ENCODE data around the gene PRSS27.
A peak's percentile ranks its signal among the peaks of the same experiment; 100 is the strongest.
"Not testable (repeated sequence)": the region's sequence is repeated elsewhere in the genome, so short reads cannot be mapped to it uniquely, and the experiment has no call there.

PRSS27 gene

DNA sequence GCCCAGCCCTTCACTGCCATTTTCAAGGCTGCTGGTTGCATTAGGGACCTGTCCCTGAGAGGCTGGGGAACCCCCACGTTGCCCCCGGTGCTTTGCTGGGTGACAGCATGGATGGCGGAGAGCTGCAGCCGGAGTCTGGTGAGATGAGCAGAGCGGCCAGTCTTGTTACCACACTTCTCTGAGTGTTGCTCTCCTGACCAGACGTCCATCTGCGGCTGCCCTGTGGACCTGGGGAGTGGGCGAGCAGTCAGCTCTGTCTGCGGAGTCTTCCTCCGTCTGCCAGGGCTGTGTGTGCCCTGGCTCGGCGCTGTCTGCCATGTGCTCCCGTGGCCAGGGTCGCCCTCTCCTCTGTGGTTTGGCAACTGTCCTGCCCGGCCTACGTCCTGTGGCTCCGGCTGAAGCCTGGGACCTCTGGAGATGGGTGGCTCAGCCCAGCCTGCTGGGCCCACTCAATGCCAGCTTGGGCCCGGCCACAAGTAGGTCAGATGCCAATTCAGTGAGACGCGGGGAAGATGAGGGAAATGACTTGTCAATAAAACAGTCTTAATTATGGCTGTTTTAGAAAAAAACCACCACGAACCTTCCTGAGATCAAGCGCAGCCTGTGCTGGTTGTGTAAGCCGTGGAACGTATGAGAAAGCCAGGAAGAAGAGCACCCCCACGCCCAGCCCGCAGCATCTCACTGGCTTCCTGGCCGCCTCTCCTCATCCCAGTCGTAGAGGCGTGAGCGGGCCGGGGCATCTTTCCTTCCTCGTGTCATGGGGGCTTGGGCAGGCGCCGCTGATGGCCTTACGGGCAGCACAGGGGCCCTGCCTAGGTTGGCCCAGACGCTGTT, 29.8 kb downstream of the PRSS27 start:
- Mint-ChIP-seq H3K27ac (no peak overlapping the region), H3K4me1 (peaks cover 14% of the 10 kb centered on the region), H3K9me3 (no peaks in the 10 kb centered on the region), H3K36me3 (ENCODE audit: low read depth) (no peaks in the 10 kb centered on the region), H3K4me3 (no peak overlapping the region), H3K27me3 (ENCODE audit: low read depth) (no peaks in the 10 kb centered on the region)
- TF ChIP-seq, protein P1, sequence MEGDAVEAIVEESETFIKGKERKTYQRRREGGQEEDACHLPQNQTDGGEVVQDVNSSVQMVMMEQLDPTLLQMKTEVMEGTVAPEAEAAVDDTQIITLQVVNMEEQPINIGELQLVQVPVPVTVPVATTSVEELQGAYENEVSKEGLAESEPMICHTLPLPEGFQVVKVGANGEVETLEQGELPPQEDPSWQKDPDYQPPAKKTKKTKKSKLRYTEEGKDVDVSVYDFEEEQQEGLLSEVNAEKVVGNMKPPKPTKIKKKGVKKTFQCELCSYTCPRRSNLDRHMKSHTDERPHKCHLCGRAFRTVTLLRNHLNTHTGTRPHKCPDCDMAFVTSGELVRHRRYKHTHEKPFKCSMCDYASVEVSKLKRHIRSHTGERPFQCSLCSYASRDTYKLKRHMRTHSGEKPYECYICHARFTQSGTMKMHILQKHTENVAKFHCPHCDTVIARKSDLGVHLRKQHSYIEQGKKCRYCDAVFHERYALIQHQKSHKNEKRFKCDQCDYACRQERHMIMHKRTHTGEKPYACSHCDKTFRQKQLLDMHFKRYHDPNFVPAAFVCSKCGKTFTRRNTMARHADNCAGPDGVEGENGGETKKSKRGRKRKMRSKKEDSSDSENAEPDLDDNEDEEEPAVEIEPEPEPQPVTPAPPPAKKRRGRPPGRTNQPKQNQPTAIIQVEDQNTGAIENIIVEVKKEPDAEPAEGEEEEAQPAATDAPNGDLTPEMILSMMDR (IDR thresholded peaks at IDR 0.05; ENCODE audit: unreplicated experiment in 3 of 3): no peak

GRCh38 chr16:2689422-2689821, 30.6 kb downstream of the PRSS27 start:
- H3K9me3 Mint-ChIP-seq: not testable (repeated sequence)

GRCh38 chr16:2687531-2688308, 32.3 kb downstream of the PRSS27 start:
- Mint-ChIP-seq H3K27me3 (ENCODE audit: low read depth) (no peaks in the 10 kb centered on the region), H3K9me3 (no peaks in the 10 kb centered on the region), H3K4me3 (no peak overlapping the region), H3K4me1 (peaks cover 6% of the 10 kb centered on the region), H3K36me3 (ENCODE audit: low read depth) (no peaks in the 10 kb centered on the region), H3K27ac (no peak overlapping the region)
- TF ChIP-seq, protein P1 (IDR thresholded peaks at IDR 0.05; ENCODE audit: unreplicated experiment in 3 of 3): no peak

More at GRCh38 chr16:2689422-2689821, 30.6 kb downstream of the PRSS27 start:
- H3K4me3 Mint-ChIP-seq; H3K27me3 Mint-ChIP-seq (ENCODE audit: low read depth); H3K36me3 Mint-ChIP-seq (ENCODE audit: low read depth); H3K27ac Mint-ChIP-seq: not testable (repeated sequence)
- H3K4me1 Mint-ChIP-seq: peaks cover 14% of the 10 kb centered on the region

- H3K27ac Mint-ChIP-seq: no peak overlapping the region
- H3K36me3 Mint-ChIP-seq (ENCODE audit: low read depth): no peaks in the 10 kb centered on the region
- peaks cover 3% of the 10 kb centered on the region for H3K4me1 Mint-ChIP-seq
- H3K9me3 Mint-ChIP-seq: no peaks in the 10 kb centered on the region
- TF ChIP-seq, protein P1 (IDR thresholded peaks at IDR 0.05; ENCODE audit: unreplicated experiment in 3 of 3): no peak
- no peaks in the 10 kb centered on the region for H3K27me3 Mint-ChIP-seq (ENCODE audit: low read depth)
- H3K4me3 Mint-ChIP-seq: no peak overlapping the region
Measured at GRCh38 chr16:2686912-2687507, 33.0 kb downstream of the PRSS27 start.

DNA sequence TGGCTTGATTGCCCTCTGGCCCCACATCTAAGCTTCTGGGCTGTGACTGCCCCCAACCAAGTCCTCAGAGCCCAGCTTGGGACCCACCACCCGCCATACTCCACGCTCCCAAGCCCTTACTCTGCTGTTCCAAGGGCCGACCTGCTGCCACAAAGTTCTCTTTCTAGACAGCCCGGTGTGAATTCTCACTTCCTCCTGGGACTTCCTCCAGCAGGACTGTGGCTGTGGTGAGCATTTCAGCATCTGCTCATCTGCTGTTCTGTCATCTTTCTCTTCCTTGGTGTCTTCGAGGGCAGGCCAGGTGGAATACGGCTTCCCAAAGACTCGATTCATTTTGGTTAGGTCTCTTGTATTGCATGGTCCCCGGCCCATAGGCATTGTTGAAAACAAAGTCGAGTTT, 33.9 kb downstream of the PRSS27 start:
- not testable (repeated sequence) for H3K27me3 Mint-ChIP-seq (ENCODE audit: low read depth); H3K4me3 Mint-ChIP-seq; H3K36me3 Mint-ChIP-seq (ENCODE audit: low read depth); H3K27ac Mint-ChIP-seq; H3K4me1 Mint-ChIP-seq; H3K9me3 Mint-ChIP-seq

DNA sequence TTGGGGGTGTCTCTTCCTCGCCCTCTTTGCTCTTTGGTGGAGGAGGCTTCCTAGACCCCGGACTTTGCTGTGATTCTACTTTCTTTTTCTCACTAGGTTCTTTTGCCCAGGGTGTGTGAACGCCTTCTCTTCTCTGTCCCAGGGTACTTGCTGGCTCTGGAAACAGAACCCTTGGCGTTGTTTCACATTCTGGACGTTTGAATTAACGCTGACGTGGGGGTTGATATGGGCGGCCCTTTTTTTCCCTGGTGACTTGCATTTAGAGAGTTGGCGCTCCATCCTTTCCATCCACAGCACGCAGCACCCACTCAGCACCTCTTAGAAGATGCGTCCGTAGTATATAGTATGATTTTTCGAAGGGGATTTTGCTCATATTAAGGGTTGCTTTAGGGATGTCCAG, 37.0 kb downstream of the PRSS27 start:
- Mint-ChIP-seq H3K27ac (peak overlapping the region in 2 of 3 experiments; percentile 67 to 73), H3K4me3 (peak overlapping the region; percentile 95 to 98 (median 97)), H3K4me1 (peaks cover 12% of the 10 kb centered on the region)
- H3K36me3 Mint-ChIP-seq (ENCODE audit: low read depth); H3K9me3 Mint-ChIP-seq; H3K27me3 Mint-ChIP-seq (ENCODE audit: low read depth): not testable (repeated sequence)

DNA sequence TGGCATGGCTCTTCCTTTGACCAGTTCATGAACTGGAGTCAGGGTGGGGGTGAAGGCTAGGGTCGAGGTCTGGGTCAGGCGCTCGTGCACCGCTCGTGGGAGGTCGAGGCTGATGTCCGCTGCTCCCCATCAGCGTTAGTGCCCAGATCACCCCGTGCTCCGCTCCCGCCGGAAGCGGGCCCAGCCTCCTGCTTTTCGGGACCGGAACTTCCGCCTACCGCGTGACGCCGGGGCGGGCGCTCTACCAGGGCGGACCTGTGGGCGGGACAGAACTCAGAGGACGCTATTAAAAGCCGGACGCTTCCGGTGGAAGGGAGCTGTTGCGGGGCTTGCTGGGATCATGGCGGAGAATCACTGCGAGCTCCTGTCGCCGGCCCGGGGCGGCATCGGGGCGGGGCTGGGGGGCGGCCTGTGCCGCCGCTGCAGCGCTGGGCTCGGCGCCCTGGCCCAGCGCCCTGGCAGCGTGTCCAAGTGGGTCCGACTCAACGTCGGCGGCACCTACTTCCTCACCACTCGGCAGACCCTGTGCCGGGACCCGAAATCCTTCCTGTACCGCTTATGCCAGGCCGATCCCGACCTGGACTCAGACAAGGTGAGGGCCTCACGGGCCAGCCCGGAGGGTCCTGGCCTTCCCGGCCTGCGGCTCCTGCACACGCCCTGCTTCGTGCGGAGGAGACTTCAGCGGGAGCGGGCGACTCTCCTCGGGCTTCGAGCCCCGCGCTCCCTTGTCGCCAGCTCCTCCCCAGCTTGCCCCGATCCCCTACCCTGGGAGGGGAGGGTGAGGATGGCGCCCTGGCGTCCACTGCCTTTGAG, 37.6 kb downstream of the PRSS27 start, which contains the start of gene KCTD5:
KCTD5 (plus strand) TSS at position 315 of the 813 bp plus-strand sequence; CDS start at position 341, 26 bp downstream.
- peaks cover 12% of the 10 kb centered on the region for H3K4me1 Mint-ChIP-seq
- TF ChIP-seq, protein P1 (IDR thresholded peaks at IDR 0.05; ENCODE audit: unreplicated experiment in 3 of 3): no peak

DNA sequence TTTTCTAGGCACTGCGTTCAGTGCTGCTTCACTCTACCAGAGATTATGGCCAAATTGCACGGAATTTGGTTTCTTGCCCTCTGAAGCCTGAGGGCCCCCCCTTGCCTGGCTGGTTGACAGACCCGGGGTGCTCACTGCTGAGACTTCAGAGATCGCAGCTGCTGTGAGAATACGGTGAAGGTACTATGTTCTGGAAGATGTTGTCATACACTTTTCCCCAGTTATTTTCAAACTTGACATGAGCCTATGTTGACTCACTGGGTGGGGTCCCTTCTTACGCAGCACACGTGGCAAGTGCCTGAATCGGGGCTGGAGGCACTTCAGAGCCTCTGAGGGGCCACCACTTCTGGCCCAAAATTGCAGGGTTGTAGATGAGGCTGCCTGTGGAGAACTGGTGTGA, 39.7 kb downstream of the PRSS27 start:
- not testable (repeated sequence) for H3K27me3 Mint-ChIP-seq (ENCODE audit: low read depth); H3K27ac Mint-ChIP-seq; H3K36me3 Mint-ChIP-seq (ENCODE audit: low read depth); H3K9me3 Mint-ChIP-seq
- Mint-ChIP-seq H3K4me3 (peak overlapping the region; percentile 68 to 80 (median 76)), H3K4me1 (peaks cover 12% of the 10 kb centered on the region)

More for the DNA sequence above, 37.6 kb downstream of the PRSS27 start, which contains the start of gene KCTD5:
- H3K9me3 Mint-ChIP-seq: no peaks in the 10 kb centered on the region
- H3K27me3 Mint-ChIP-seq (ENCODE audit: low read depth): no peaks in the 10 kb centered on the region
- no peaks in the 10 kb centered on the region for H3K36me3 Mint-ChIP-seq (ENCODE audit: low read depth)
- peak within 1 kb of the TSS; percentile 95 to 98 (median 97) for H3K4me3 Mint-ChIP-seq
- H3K27ac Mint-ChIP-seq: peak within 1 kb of the TSS; percentile 63 to 97 (median 81)

- H3K36me3 Mint-ChIP-seq (ENCODE audit: low read depth); H3K27me3 Mint-ChIP-seq (ENCODE audit: low read depth); H3K27ac Mint-ChIP-seq; H3K9me3 Mint-ChIP-seq: not testable (repeated sequence)
- Mint-ChIP-seq H3K4me1 (peaks cover 12% of the 10 kb centered on the region), H3K4me3 (peak overlapping the region; percentile 68 to 80 (median 76))
Measured at GRCh38 chr16:2679902-2680301, 40.1 kb downstream of the PRSS27 start.

Measured in nephron (organoid).